Skeletal muscle tissue (tissue), 4 donors: Measurements from ENCODE around the gene ARL5C. TPM values are rescaled to one million over a fixed set of nuclear protein-coding genes. Genes with fewer than 3 reads are reported as not detected.

ENCODE experiments used
- H3K27ac ChIP-seq: one replicate; pipeline ENCODE4 v1.7.0; 2013; ENCODE audit warnings: mild to moderate bottlenecking, low read depth, low read length, inconsistent platforms
- H3K27me3 ChIP-seq, 3 donors: one replicate each; pipeline ENCODE4 v1.7.0; 2013; ENCODE audit warnings: low read length in 3 of 3; ENCODE audit not compliant: control insufficient read depth in 3 of 3, insufficient read depth in 3 of 3
- H3K36me3 ChIP-seq, 3 donors: one replicate each; pipeline ENCODE4 v1.7.0; 2013; ENCODE audit warnings: low read length in 3 of 3; ENCODE audit not compliant: control insufficient read depth in 3 of 3, insufficient read depth in 3 of 3
- H3K4me1 ChIP-seq, 3 donors: one replicate each; pipeline ENCODE4 v1.7.0; 2013; ENCODE audit warnings: low read length in 3 of 3, mild to moderate bottlenecking in 3 of 3; ENCODE audit not compliant: control insufficient read depth in 3 of 3, insufficient read depth in 3 of 3
- H3K4me3 ChIP-seq, 3 donors: one replicate each; pipeline ENCODE4 v1.7.0; 2013; ENCODE audit warnings: low read length in 3 of 3
- H3K9ac ChIP-seq, 3 donors: one replicate each; pipeline ENCODE4 v1.7.0; 2013; ENCODE audit warnings: low read length in 3 of 3, mild to moderate bottlenecking in 3 of 3, moderate library complexity in 2 of 3, low read depth in 1 of 3
- H3K9me3 ChIP-seq, 3 donors: one replicate each; pipeline ENCODE4 v1.7.0; 2013; ENCODE audit warnings: low read length in 3 of 3; ENCODE audit not compliant: control insufficient read depth in 3 of 3
- total RNA-seq: library from RNA; depleted of rRNA; stranded (reverse); fragments of >200 nt; gene quantifications from one replicate; pipeline ENCODE4 v1.2.3, GENCODE V29; 2014
- donor health status: Osteomylitis.

Gene ARL5C
- total RNA-seq, 1 donor from 2014 or later = under 0.01 TPM

DNA sequence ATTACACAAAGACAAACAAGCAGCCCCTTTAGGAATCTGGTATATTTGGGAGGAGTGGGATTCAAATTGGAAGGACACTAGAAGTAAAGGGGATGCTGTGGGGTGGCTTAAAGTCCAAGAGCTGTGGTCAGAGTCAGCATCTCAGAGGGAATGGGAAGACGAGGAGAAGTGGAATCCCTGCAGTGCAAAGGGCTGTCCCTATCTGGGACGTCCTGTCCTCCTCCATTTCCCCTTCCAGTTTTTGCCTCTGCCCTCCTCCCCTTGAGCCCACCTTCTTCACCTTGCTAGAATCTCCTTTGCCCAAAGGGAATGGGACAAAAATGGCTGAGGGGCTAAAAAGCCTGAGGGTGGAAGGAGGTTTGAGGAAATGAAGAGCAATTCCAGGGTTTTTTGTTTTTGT is 10.3 kb downstream of the ARL5C start:
- H3K27me3 ChIP-seq = peaks cover 4 to 9% (median 7%) of the 10 kb centered on the region in 3 donors
- no peak overlapping the region for H3K9ac ChIP-seq
- H3K9me3 ChIP-seq = no peaks in the 10 kb centered on the region
- no peaks in the 10 kb centered on the region for H3K36me3 ChIP-seq
- no peak overlapping the region for H3K27ac ChIP-seq
- H3K4me1 ChIP-seq = peaks cover 18 to 33% (median 20%) of the 10 kb centered on the region in 3 donors
- H3K4me3 ChIP-seq = no peak overlapping the region

GRCh38 chr17:39153599-39154051 is 12.3 kb downstream of the ARL5C start:
- Histone ChIP-seq H3K4me3 (peak overlapping the region; percentile 92 to 96 (median 95)), H3K36me3 (no peaks in the 10 kb centered on the region), H3K27ac (peak overlapping the region; percentile 83), H3K27me3 (peaks cover 11 to 21% (median 16%) of the 10 kb centered on the region in 3 donors), H3K9me3 (no peaks in the 10 kb centered on the region), H3K4me1 (peaks cover 23 to 33% (median 26%) of the 10 kb centered on the region in 3 donors), H3K9ac (peak overlapping the region; percentile 86 to 94 (median 89))

GRCh38 chr17:39151943-39152818 is 13.8 kb downstream of the ARL5C start:
- Histone ChIP-seq H3K27ac (peak overlapping the region; percentile 83), H3K36me3 (no peaks in the 10 kb centered on the region), H3K4me1 (peaks cover 26 to 33% (median 26%) of the 10 kb centered on the region in 3 donors), H3K9me3 (no peaks in the 10 kb centered on the region), H3K27me3 (peaks cover 11 to 21% (median 16%) of the 10 kb centered on the region in 3 donors), H3K4me3 (peak overlapping the region; percentile 43 to 96 (median 95)), H3K9ac (peak overlapping the region in 2 of 3 donors; percentile 1 to 89)

- Histone ChIP-seq H3K9me3 (no peaks in the 10 kb centered on the region), H3K9ac (peak within 1 kb of the TSS in 2 of 3 donors; percentile 1 to 89), H3K27me3 (peaks cover 11 to 21% (median 16%) of the 10 kb centered on the region in 3 donors), H3K36me3 (no peaks in the 10 kb centered on the region), H3K4me3 (peak within 1 kb of the TSS; percentile 43 to 96 (median 95)), H3K4me1 (peaks cover 26 to 33% (median 26%) of the 10 kb centered on the region in 3 donors), H3K27ac (peak within 1 kb of the TSS; percentile 83)
Observed at GRCh38 chr17:39151150-39151942, 14.6 kb downstream of the ARL5C start, which contains the start of gene PLXDC1. TSS of gene PLXDC1 (minus strand) at chr17:39151637. CDS start at chr17:39151437, 200 bp downstream.

DNA sequence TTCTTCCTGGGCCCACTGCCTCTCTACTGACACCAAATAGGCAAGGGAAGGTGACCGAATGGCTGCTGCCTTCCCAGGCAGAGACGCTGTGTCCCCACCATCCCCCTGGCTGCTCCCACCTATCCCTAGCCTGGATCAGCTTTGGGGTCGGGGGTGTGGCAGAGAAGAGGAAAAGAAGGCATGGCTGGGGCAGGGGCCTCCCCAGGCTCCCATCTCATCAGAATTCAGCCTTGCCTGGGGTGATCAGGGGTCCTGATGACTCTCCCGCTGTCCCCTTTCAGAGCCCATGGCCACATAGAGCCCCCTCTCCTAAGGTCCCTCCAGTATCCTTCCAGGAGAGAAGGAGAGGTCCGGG is 15.2 kb downstream of the ARL5C start:
- Histone ChIP-seq H3K27ac (no peak overlapping the region), H3K27me3 (peaks cover 11 to 21% (median 16%) of the 10 kb centered on the region in 3 donors)

DNA sequence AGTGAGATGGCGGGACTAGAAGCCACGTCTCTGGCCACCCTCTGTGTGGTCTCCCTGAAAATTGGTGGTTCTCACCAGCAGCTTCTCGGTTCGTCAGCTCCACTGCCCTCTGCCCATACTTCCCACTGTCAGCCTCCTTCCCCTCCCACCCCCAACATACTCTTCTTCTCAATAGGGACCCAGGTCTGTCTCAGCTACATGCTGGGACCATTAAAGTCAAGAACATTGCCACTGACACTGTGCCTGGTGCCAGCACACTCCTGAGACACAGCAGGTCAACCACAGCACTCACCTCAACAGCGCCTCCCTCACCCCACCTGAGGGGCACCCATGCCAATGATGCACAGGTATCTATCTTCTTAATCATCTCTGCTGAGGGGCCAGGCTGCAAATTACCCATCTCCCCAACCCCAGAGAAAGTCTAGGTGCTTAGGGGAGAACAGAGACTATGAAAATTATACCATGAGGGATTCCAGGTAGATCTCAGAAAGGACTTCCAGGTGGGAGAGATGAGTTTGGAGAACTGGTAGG is 15.8 kb downstream of the ARL5C start:
- Histone ChIP-seq H3K4me1 (peaks cover 26 to 35% (median 28%) of the 10 kb centered on the region in 3 donors), H3K27ac (no peak overlapping the region), H3K27me3 (peaks cover 11 to 21% (median 16%) of the 10 kb centered on the region in 3 donors), H3K36me3 (no peaks in the 10 kb centered on the region), H3K9ac (peak overlapping the region in 1 of 3 donors; percentile 60), H3K9me3 (no peaks in the 10 kb centered on the region), H3K4me3 (peak overlapping the region in 1 of 3 donors; percentile 51)

More for the DNA sequence above, 15.2 kb downstream of the ARL5C start:
- Histone ChIP-seq H3K9ac (peak overlapping the region in 1 of 3 donors; percentile 60), H3K4me3 (peak overlapping the region; percentile 27 to 54 (median 51)), H3K9me3 (no peaks in the 10 kb centered on the region), H3K4me1 (peaks cover 26 to 33% (median 26%) of the 10 kb centered on the region in 3 donors), H3K36me3 (no peaks in the 10 kb centered on the region)

DNA sequence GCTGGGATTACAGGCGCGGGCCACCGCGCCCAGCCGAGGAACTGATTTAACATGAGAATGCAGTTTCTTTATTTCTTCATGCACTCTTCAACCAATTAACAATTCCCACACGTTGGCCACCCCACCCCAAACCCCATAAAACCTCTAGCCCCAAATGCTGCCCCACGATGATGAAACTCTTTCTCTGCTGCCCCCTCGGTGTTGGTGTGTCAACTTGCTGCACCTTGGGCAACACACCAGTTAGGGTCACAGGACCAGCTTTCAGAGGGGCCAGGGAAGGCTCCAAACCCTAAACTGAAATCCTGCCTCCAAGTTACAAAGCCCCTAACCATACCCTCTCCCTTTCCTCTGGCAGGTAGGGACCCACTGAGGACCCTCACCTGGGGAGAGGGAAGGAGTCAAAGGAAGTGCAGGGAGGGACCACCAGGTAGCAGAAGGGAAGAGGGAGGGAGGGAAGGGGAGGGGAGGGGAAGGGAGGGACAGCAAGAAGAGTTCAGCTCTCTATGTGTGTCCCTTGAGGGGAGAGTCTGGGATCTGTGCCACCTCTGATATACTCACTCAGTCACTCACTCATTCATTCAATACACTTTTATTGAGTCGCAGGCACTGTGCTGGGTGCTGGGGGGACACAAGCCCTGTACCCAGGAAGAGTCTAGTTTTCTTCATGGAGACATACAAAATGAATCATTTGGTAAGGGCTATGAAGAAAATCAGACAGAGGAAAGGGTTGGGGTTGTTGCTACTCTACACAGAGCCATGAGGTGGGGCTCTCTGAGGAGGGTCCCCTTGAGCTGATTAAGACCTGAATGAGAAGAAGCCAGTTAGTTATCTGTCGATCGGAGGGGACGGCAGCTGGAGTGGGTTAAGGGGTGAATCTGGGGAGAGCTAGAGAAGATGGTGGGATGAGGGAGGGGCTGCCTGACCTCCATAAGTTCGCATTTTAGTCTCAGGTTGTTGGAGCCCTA is 18.5 kb downstream of the ARL5C start:
- no peak overlapping the region for H3K27ac ChIP-seq

GRCh38 chr17:39146273-39146672 is 19.7 kb downstream of the ARL5C start:
- H3K27me3 ChIP-seq = peaks cover 10 to 17% (median 16%) of the 10 kb centered on the region in 3 donors
- H3K9ac ChIP-seq = no peak overlapping the region
- H3K36me3 ChIP-seq = no peaks in the 10 kb centered on the region
- H3K9me3 ChIP-seq = no peaks in the 10 kb centered on the region
- H3K4me3 ChIP-seq = no peak overlapping the region
- no peak overlapping the region for H3K27ac ChIP-seq
- peaks cover 19 to 28% (median 20%) of the 10 kb centered on the region in 3 donors for H3K4me1 ChIP-seq

More for the DNA sequence above, 18.5 kb downstream of the ARL5C start:
- H3K36me3 ChIP-seq = no peaks in the 10 kb centered on the region
- peaks cover 11 to 21% (median 16%) of the 10 kb centered on the region in 3 donors for H3K27me3 ChIP-seq
- H3K4me3 ChIP-seq = no peak overlapping the region
- no peak overlapping the region for H3K9ac ChIP-seq
- peaks cover 23 to 34% (median 29%) of the 10 kb centered on the region in 3 donors for H3K4me1 ChIP-seq
- no peaks in the 10 kb centered on the region for H3K9me3 ChIP-seq
